GM18951 (cell line): ENCODE data around the gene ZNF268.

Experiments
- POLR2A ChIP-seq: IDR thresholded peaks from 4 replicates; pipeline ENCODE4 v1.6.1; 2011; ENCODE audit warnings: mild to moderate bottlenecking; ENCODE audit not compliant: insufficient read length, insufficient read depth; ENCODE audit errors: extremely low read depth
- in situ Hi-C: fragments of 300-500 bp; cut with MboI; formaldehyde crosslinking; loops from one replicate; pipeline ENCODE4 v1.12.0; 2022; ENCODE audit warnings: low sequenced_read_pairs, mixed read lengths, inconsistent platforms; ENCODE audit not compliant: unreplicated experiment

Gene ZNF268

GRCh38 chr12:133203344-133204263, 22.3 kb downstream of the ZNF268 start:
- in situ Hi-C loops: no loop called here
- TF ChIP-seq POLR2A: no peak

DNA sequence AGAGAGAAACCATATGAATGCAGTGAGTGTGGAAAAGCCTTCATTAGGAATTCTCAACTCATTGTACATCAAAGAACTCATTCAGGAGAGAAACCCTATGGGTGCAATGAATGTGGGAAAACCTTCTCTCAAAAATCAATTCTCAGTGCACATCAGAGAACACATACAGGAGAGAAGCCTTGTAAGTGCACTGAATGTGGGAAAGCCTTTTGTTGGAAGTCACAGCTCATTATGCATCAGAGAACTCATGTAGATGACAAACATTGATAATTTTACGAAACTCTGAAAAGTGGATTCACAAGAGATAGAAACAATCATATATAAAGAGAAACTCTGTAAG, 22.9 kb downstream of the ZNF268 start:
- in situ Hi-C loops: no loop called here
- TF ChIP-seq POLR2A: no peak

- in situ Hi-C loops: no loop called here
- no peak for TF ChIP-seq POLR2A
These were observed 25.1 kb downstream of the ZNF268 start for GRCh38 chr12:133206390-133206789.

- in situ Hi-C loops: no loop called here
- no peak for TF ChIP-seq POLR2A
These were observed 34.4 kb downstream of the ZNF268 start for GRCh38 chr12:133215724-133216123.

- in situ Hi-C loops: no loop called here
These were observed 35.9 kb downstream of the ZNF268 start for GRCh38 chr12:133217219-133217618.

DNA sequence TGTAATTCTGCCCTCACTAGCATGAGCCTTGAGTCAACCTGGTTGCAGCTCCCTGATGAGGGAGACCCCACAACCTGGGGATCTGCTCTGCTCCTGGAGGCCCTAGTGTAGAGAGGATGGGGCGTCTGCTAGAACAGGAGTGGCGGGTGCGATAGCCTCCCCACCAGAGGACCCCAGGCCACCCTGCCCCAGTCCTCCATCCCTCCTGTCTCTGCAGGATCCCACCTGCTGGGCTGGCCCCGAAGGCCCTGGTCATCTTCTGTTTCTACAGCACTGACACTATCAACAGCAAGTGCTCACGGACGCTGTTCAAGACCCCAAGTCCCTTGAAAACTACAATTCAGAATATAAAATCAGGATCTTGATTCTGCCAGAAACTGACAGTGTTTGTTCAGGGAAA, 39.2 kb downstream of the ZNF268 start:
- no peak for TF ChIP-seq POLR2A
- in situ Hi-C loops: no loop called here

More at GRCh38 chr12:133217219-133217618, 35.9 kb downstream of the ZNF268 start:
- no peak for TF ChIP-seq POLR2A

DNA sequence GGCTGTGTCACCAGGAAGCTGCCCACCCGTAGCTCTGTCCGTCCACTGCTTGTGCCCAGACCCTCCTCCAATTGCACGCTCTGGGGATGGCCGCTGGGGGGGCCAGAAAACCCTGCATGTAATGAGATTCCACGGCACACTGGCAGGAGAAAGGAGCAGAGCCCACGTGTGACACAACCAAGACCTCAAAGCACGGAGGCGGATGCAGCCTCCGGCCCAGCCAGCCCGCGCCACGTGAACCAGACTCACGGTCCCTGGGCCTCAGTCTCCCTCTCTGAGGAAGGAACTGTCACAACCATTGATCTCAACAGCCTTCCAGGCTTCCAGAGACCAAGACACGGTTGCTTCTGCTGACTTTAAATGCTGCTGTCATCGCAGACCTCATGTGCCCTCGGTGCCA, 39.9 kb downstream of the ZNF268 start:
- TF ChIP-seq POLR2A: no peak
- in situ Hi-C loops: no loop called here

GRCh38 chr12:133222211-133222610, 40.9 kb downstream of the ZNF268 start:
- in situ Hi-C loops: no loop called here

GRCh38 chr12:133225527-133225926, 44.2 kb downstream of the ZNF268 start:
- TF ChIP-seq POLR2A: no peak
- in situ Hi-C loops: no loop called here

More at GRCh38 chr12:133222211-133222610, 40.9 kb downstream of the ZNF268 start:
- no peak for TF ChIP-seq POLR2A

DNA sequence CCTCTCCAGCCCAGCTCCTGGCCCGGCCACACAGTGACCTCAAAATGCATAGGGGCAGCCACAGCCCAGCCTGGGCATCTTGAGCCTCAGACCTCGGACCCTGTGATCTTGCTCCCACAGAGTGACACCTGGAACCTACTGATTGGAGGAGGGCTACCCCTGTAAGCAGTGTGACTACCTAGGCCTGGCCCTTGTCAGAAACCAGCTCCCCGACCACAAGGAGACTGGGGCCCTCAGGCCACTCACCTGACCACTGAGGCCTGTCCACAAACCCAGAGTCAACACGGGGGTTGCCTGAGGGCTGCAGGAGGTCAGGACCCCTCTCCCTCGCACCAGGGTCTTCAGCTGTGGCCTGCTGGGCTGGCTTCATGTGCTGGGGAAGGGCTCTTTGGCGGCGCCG, 45.4 kb downstream of the ZNF268 start:
- in situ Hi-C loops: no loop called here
- no peak for TF ChIP-seq POLR2A

DNA sequence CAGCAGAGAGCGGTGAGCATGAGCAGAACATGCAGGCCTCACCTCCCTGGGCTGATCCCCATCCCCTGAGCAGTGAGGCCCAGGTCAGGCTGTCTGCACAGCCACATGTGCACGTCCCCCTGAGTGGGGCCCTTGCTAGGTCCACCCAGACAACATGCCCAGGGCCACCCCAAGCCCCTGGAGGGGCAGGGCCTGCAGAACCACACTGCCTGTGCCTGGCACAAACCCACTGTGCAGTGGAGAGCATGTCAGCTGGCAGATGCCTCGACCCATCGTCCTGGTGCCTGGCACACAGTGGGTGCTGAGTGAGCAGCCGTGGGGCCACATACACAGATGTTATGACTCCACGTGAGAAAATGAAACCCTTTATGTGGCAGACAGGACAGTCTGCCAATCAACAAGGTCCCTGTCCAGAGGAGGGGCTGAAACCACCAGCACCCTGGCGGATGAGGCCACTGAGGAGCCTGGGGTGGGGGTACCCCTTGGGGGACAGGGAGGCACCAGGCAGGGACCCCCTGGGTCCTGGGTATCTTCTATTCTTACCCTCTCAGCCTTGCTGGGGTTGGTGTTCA, 46.1 kb downstream of the ZNF268 start:
- TF ChIP-seq POLR2A: no peak
- in situ Hi-C loops: no loop called here

GRCh38 chr12:133231001-133231400, 49.7 kb downstream of the ZNF268 start:
- in situ Hi-C loops: no loop called here

GRCh38 chr12:133233006-133233405, 51.7 kb downstream of the ZNF268 start:
- in situ Hi-C loops: no loop called here
- TF ChIP-seq POLR2A: no peak

More at GRCh38 chr12:133231001-133231400, 49.7 kb downstream of the ZNF268 start:
- TF ChIP-seq POLR2A: no peak

- in situ Hi-C loops: no loop called here
- TF ChIP-seq POLR2A: no peak
These were observed 52.8 kb downstream of the ZNF268 start for GRCh38 chr12:133233993-133234564.
